Thoracic aorta (tissue), 2 donors: ENCODE measurements around the gene TDRD12. TPM values are rescaled to one million over a fixed set of nuclear protein-coding genes. Genes with fewer than 3 reads are reported as not detected.

Experiments
- ATAC-seq: fragments of 150-250 bp; one replicate; pipeline ENCODE4 v1.8.0; 2017; ENCODE audit warnings: low read depth; ENCODE audit not compliant: insufficient number of reproducible peaks, low FRiP score
- DNase-seq: peaks from one replicate; pipeline ENCODE4 v3.0.0-alpha.2; 2020; ENCODE audit warnings: low spot score
- H3K27ac ChIP-seq, 2 donors: fragments of 200-600 bp; sonication (generic); 1 replicate in 1 of 2; 2 replicates in 1 of 2; pipeline ENCODE4 v1.5.1; 2016; ENCODE audit warnings: mild to moderate bottlenecking in 2 of 2, moderate library complexity in 2 of 2
- H3K27me3 ChIP-seq: fragments of 200-600 bp; sonication (generic); replicated peaks from 2 replicates; pipeline ENCODE4 v1.6.0; 2016; ENCODE audit warnings: mild to moderate bottlenecking; ENCODE audit not compliant: insufficient read depth
- H3K36me3 ChIP-seq: fragments of 200-600 bp; sonication (generic); one replicate; pipeline ENCODE4 v1.5.1; 2016
- H3K4me1 ChIP-seq, 2 donors: fragments of 200-600 bp; sonication (generic); 1 replicate in 1 of 2; 2 replicates in 1 of 2; pipeline versions ENCODE4 v1.5.1 to v1.6.0; 2016; ENCODE audit warnings: low read depth in 2 of 2, mild to moderate bottlenecking in 1 of 2; ENCODE audit not compliant: control insufficient read depth in 1 of 2
- H3K4me3 ChIP-seq: fragments of 200-600 bp; sonication (generic); 2 replicates; pipeline ENCODE4 v1.5.1; 2016; ENCODE audit warnings: mild to moderate bottlenecking
- H3K9me3 ChIP-seq: fragments of 200-600 bp; sonication (generic); 2 replicates; pipeline ENCODE4 v1.5.1; 2016
- CTCF ChIP-seq: fragments of 200-600 bp; sonication (generic); IDR thresholded peaks from one replicate; pipeline ENCODE4 v1.5.1; 2019; ENCODE audit warnings: antibody characterized with exemption
- total RNA-seq, 2 donors: library from RNA; depleted of rRNA; stranded (reverse); fragments of >200 nt; gene quantifications; one replicate each; pipeline versions ENCODE4 v1.1.0 to v1.2.3, GENCODE V29; 2016

Gene TDRD12
- not detected for total RNA-seq

GRCh38 chr19:32719611-32720059 lies at the start of gene TDRD12:
TSS of gene TDRD12 (plus strand) at chr19:32719767. CDS start at chr19:32720073, 306 bp downstream.
- DNase-seq (no peak), ATAC-seq (no peak)
- Histone ChIP-seq H3K36me3 (no peaks in the 10 kb centered on the region), H3K9me3 (no peaks in the 10 kb centered on the region), H3K27ac (no peak within 1 kb of the TSS), H3K27me3 (no peaks in the 10 kb centered on the region), H3K4me3 (no peak within 1 kb of the TSS), H3K4me1 (no peaks in the 10 kb centered on the region)
- TF ChIP-seq CTCF = no peak

GRCh38 chr19:32671883-32672593 lies 47.5 kb upstream of the TDRD12 start:
- ATAC-seq (no peak), DNase-seq (no peak)
- no peaks in the 10 kb centered on the region for H3K36me3 ChIP-seq
- peaks cover 9 to 31% of the 10 kb centered on the region in 2 donors for H3K4me1 ChIP-seq
- no peak for TF ChIP-seq CTCF
- H3K4me3 ChIP-seq = no peak overlapping the region
- H3K27me3 ChIP-seq = no peaks in the 10 kb centered on the region
- H3K9me3 ChIP-seq = no peaks in the 10 kb centered on the region
- H3K27ac ChIP-seq = no peak overlapping the region

GRCh38 chr19:32672841-32673240 lies 46.7 kb upstream of the TDRD12 start:
- DNase-seq (no peak), ATAC-seq (no peak)
- TF ChIP-seq CTCF = no peak
- H3K4me3 ChIP-seq = no peak overlapping the region
- H3K27ac ChIP-seq = no peak overlapping the region
- no peaks in the 10 kb centered on the region for H3K9me3 ChIP-seq
- H3K36me3 ChIP-seq = no peaks in the 10 kb centered on the region
- H3K4me1 ChIP-seq = peaks cover 9 to 31% of the 10 kb centered on the region in 2 donors
- no peaks in the 10 kb centered on the region for H3K27me3 ChIP-seq

- Histone ChIP-seq H3K27ac (no peak overlapping the region), H3K27me3 (no peaks in the 10 kb centered on the region), H3K36me3 (no peaks in the 10 kb centered on the region), H3K4me1 (peaks cover 9 to 31% of the 10 kb centered on the region in 2 donors), H3K9me3 (no peaks in the 10 kb centered on the region), H3K4me3 (peak overlapping the region; percentile 92)
- no peak for TF ChIP-seq CTCF
- no peak for DNase-seq
- no peak for ATAC-seq
Observed at GRCh38 chr19:32673573-32673972, 46.0 kb upstream of the TDRD12 start.

GRCh38 chr19:32674153-32674930 lies 45.2 kb upstream of the TDRD12 start:
- DNase-seq (no peak), ATAC-seq (peak; percentile 19)
- Histone ChIP-seq H3K27me3 (no peaks in the 10 kb centered on the region), H3K4me3 (peak overlapping the region; percentile 92), H3K27ac (peak overlapping the region in 1 of 2 donors; percentile 57), H3K9me3 (no peaks in the 10 kb centered on the region), H3K36me3 (no peaks in the 10 kb centered on the region), H3K4me1 (peaks cover 9 to 31% of the 10 kb centered on the region in 2 donors)
- no peak for TF ChIP-seq CTCF
